ENCODE results near the gene EIF3CL. TPM values are rescaled to one million over a fixed set of nuclear protein-coding genes. Genes with fewer than 3 reads are reported as not detected.
"Not testable (repeated sequence)": the region's sequence is repeated elsewhere in the genome, so short reads cannot be mapped to it uniquely, and the experiment has no call there.

Gene EIF3CL
- total and polyA plus RNA-seq, 2 donors (not counting 3 experiments of a cell fraction or from before 2014, with no cell fraction given), result 14.7 to 188 TPM

DNA sequence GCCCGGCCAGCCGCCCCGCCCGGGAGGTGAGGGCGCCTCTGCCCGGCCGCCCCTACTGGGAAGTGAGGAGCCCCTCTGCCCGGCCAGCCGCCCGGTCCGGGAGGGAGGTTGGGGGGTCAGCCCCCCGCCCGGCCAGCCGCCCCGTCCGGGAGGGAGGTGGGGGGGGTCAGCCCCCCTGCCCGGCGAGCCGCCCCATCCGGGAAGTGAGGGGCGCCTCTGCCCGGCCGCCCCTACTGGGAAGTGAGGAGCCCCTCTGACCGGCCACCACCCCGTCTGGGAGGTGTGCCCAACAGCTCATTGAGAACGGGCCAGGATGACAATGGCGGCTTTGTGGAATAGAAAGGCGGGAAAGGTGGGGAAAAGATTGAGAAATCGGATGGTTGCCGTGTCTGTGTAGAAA is 13.4 kb upstream of the EIF3CL start:
- H3K9ac ChIP-seq (replicated peaks; ENCODE audit: extremely low read depth, insufficient read depth, low read length); H3K4me3 ChIP-seq (replicated peaks in 1 of 3; ENCODE audit: insufficient read depth in 1 of 3, low read depth in 1 of 3, low read length in 3 of 3); FAIRE-seq; H3K27me3 ChIP-seq (ENCODE audit: control insufficient read depth in 2 of 2, insufficient read depth in 2 of 2, low read length in 2 of 2); H3K27ac ChIP-seq (ENCODE audit: insufficient read depth, low read depth, low read length); H3K4me1 ChIP-seq (ENCODE audit: control insufficient read depth, extremely low read depth, insufficient read depth, low read length); H3K9me1 ChIP-seq (replicated peaks; ENCODE audit: control insufficient read depth, extremely low read depth, insufficient read depth, low read length); H4K20me1 ChIP-seq (replicated peaks; ENCODE audit: control insufficient read depth, extremely low read depth, insufficient read depth, low read length); DNase-seq (ENCODE audit: low read depth, low spot score); POLR2A ChIA-PET; H2AFZ ChIP-seq (ENCODE audit: low read depth, low read length); H3K79me2 ChIP-seq (ENCODE audit: control insufficient read depth, insufficient read depth, low read length); CTCF ChIA-PET; dilution Hi-C loops (cut with MboI; ENCODE audit: extremely low pct_ligation_motif_present, low sequenced_read_pairs); intact Hi-C loops (cut with micrococcal nuclease); H3K9me3 ChIP-seq (replicated peaks; ENCODE audit: control insufficient read depth, insufficient read depth, low read length); H3K4me2 ChIP-seq (ENCODE audit: insufficient read depth, low read length); H3K36me3 ChIP-seq (ENCODE audit: control insufficient read depth in 2 of 2, extremely low read depth in 1 of 2, insufficient read depth in 2 of 2, low read length in 2 of 2); BruUV-seq (replicated peaks): not testable (repeated sequence)

DNA sequence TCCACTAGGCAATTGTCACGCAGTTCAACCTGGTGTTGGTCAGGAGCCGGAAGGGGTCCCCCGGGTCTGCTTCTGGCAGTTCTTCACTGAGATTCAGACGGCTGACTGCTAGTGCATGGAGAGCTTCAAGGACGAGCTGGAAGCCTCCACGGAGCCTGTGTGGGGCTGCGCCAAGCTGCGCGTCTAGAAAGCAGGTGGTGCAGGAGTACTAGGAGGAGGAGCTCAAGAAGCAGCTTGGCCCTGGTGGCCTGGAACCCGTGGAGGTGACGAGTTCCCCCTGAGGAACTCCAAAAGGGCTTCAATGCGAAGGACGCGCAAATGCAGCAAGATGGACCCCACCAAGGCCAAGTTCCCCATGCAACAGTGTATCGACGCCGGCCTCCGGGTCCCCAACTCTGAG is 10.9 kb upstream of the EIF3CL start:
- DNase-seq (ENCODE audit: low read depth, low spot score); H3K27ac ChIP-seq (ENCODE audit: insufficient read depth, low read depth, low read length); H3K4me2 ChIP-seq (ENCODE audit: insufficient read depth, low read length); H2AFZ ChIP-seq (ENCODE audit: low read depth, low read length); BruUV-seq (replicated peaks); CTCF ChIA-PET; H3K9ac ChIP-seq (replicated peaks; ENCODE audit: extremely low read depth, insufficient read depth, low read length); H3K9me1 ChIP-seq (replicated peaks; ENCODE audit: control insufficient read depth, extremely low read depth, insufficient read depth, low read length); H3K9me3 ChIP-seq (replicated peaks; ENCODE audit: control insufficient read depth, insufficient read depth, low read length); H3K79me2 ChIP-seq (ENCODE audit: control insufficient read depth, insufficient read depth, low read length); H3K27me3 ChIP-seq (ENCODE audit: control insufficient read depth in 2 of 2, insufficient read depth in 2 of 2, low read length in 2 of 2); H3K36me3 ChIP-seq (ENCODE audit: control insufficient read depth in 2 of 2, extremely low read depth in 1 of 2, insufficient read depth in 2 of 2, low read length in 2 of 2); FAIRE-seq; H3K4me3 ChIP-seq (replicated peaks in 1 of 3; ENCODE audit: insufficient read depth in 1 of 3, low read depth in 1 of 3, low read length in 3 of 3); POLR2A ChIA-PET; intact Hi-C loops (cut with micrococcal nuclease); H4K20me1 ChIP-seq (replicated peaks; ENCODE audit: control insufficient read depth, extremely low read depth, insufficient read depth, low read length); dilution Hi-C loops (cut with MboI; ENCODE audit: extremely low pct_ligation_motif_present, low sequenced_read_pairs); H3K4me1 ChIP-seq (ENCODE audit: control insufficient read depth, extremely low read depth, insufficient read depth, low read length): not testable (repeated sequence)

DNA sequence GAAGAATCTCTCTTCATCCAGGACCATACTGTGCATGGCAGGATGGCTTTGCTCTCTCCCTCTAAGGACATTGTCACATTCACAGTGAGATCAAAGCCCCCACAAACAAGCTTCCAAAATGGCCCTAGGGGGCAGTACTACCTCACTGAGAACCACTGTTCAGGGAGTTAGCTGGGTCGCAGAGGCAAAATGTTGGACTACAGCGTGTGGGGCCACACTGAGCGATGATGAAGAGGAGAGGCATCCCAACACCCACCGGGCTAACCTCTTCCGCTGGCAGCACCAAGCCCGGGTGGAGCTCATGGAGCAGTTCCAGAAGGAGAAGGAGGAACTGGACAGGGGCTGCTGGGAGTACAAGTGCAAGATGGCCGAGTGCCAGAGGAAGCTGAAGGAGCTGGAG is 9.9 kb upstream of the EIF3CL start:
- dilution Hi-C loops (cut with MboI; ENCODE audit: extremely low pct_ligation_motif_present, low sequenced_read_pairs); H3K79me2 ChIP-seq (ENCODE audit: control insufficient read depth, insufficient read depth, low read length); BruUV-seq (replicated peaks); H3K9ac ChIP-seq (replicated peaks; ENCODE audit: extremely low read depth, insufficient read depth, low read length); H3K27me3 ChIP-seq (ENCODE audit: control insufficient read depth in 2 of 2, insufficient read depth in 2 of 2, low read length in 2 of 2); H2AFZ ChIP-seq (ENCODE audit: low read depth, low read length); H4K20me1 ChIP-seq (replicated peaks; ENCODE audit: control insufficient read depth, extremely low read depth, insufficient read depth, low read length); DNase-seq (ENCODE audit: low read depth, low spot score); H3K27ac ChIP-seq (ENCODE audit: insufficient read depth, low read depth, low read length); intact Hi-C loops (cut with micrococcal nuclease); CTCF ChIA-PET; H3K9me1 ChIP-seq (replicated peaks; ENCODE audit: control insufficient read depth, extremely low read depth, insufficient read depth, low read length); H3K4me3 ChIP-seq (replicated peaks in 1 of 3; ENCODE audit: insufficient read depth in 1 of 3, low read depth in 1 of 3, low read length in 3 of 3); FAIRE-seq; H3K36me3 ChIP-seq (ENCODE audit: control insufficient read depth in 2 of 2, extremely low read depth in 1 of 2, insufficient read depth in 2 of 2, low read length in 2 of 2); H3K9me3 ChIP-seq (replicated peaks; ENCODE audit: control insufficient read depth, insufficient read depth, low read length); H3K4me2 ChIP-seq (ENCODE audit: insufficient read depth, low read length); H3K4me1 ChIP-seq (ENCODE audit: control insufficient read depth, extremely low read depth, insufficient read depth, low read length); POLR2A ChIA-PET: not testable (repeated sequence)

DNA sequence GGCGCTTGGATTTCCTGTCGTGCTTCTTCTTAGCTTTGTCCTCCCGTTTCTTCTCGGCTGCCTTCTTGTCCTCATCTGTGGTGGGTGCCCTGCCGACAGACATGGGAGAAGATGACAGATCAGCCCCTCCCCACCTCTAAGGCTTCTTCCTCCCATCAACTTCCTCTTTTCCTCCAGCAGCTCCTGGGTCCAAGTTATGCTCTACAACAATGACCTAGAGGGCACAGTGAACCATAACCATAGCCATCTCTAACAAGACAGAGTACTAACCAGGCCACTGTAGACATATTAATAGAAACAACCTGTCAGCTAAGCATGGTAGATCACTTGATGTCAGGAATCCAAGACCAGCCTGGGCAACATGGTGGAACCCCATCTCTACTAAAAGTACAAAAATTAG is 11.6 kb downstream of the EIF3CL start:
- H3K36me3 ChIP-seq (ENCODE audit: control insufficient read depth in 2 of 2, extremely low read depth in 1 of 2, insufficient read depth in 2 of 2, low read length in 2 of 2); H3K9ac ChIP-seq (replicated peaks; ENCODE audit: extremely low read depth, insufficient read depth, low read length); FAIRE-seq; H3K9me3 ChIP-seq (replicated peaks; ENCODE audit: control insufficient read depth, insufficient read depth, low read length); H3K4me1 ChIP-seq (ENCODE audit: control insufficient read depth, extremely low read depth, insufficient read depth, low read length); intact Hi-C loops (cut with micrococcal nuclease); H3K4me2 ChIP-seq (ENCODE audit: insufficient read depth, low read length); H3K9me1 ChIP-seq (replicated peaks; ENCODE audit: control insufficient read depth, extremely low read depth, insufficient read depth, low read length); H2AFZ ChIP-seq (ENCODE audit: low read depth, low read length); H3K27ac ChIP-seq (ENCODE audit: insufficient read depth, low read depth, low read length); CTCF ChIA-PET; H3K27me3 ChIP-seq (ENCODE audit: control insufficient read depth in 2 of 2, insufficient read depth in 2 of 2, low read length in 2 of 2); DNase-seq (ENCODE audit: low read depth, low spot score); POLR2A ChIA-PET; dilution Hi-C loops (cut with MboI; ENCODE audit: extremely low pct_ligation_motif_present, low sequenced_read_pairs); BruUV-seq (replicated peaks); H3K79me2 ChIP-seq (ENCODE audit: control insufficient read depth, insufficient read depth, low read length); H3K4me3 ChIP-seq (replicated peaks in 1 of 3; ENCODE audit: insufficient read depth in 1 of 3, low read depth in 1 of 3, low read length in 3 of 3); H4K20me1 ChIP-seq (replicated peaks; ENCODE audit: control insufficient read depth, extremely low read depth, insufficient read depth, low read length): not testable (repeated sequence)
